ENCODE results near the gene SLC7A11.
"Not testable (repeated sequence)": the region's sequence is repeated elsewhere in the genome, so short reads cannot be mapped to it uniquely, and the experiment has no call there.

Gene SLC7A11

DNA sequence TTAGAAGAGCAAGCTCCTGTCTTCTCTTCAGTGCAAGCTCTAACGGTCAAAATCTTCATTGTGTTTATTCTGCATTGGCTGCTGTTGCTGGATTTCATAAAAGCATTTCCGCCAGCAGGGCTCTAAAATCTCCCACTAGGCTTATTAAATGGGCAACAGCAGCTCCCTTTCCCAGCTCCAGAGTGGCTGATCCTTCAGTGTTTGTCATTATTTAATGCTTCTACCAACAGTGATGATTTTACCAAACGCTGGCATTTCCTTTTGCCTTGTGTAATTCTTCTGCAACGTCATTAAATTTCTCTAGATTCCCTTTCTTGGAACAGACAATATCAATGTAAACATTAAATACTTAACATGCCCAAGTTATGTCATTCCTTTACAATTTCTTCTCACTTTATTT is 20.1 kb downstream of the SLC7A11 start:
- no peak overlapping the region for H3K4me3 ChIP-seq (ENCODE audit: control insufficient read depth, low read depth, low read length)

DNA sequence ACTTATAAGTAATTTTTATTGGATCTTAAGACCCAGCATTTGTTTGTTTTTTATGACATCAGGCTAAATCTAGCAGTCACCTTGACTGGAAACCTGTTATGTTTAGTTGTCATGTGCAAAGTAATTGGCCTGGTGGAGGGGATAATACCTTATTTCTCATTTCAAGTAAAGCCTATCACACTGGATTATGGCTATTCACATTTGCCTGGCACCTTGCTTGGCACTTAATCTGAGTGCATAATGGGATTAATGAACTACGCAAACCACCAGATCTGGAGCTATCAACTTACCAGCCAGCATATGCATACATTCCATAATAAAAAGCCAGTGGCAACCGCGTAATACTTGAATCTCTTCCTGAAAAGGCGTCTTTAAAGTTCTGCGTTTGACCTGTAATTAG is 23.2 kb downstream of the SLC7A11 start:
- DNase-seq (ENCODE audit: low read depth), result no peak
- TF ChIP-seq, protein P1, sequence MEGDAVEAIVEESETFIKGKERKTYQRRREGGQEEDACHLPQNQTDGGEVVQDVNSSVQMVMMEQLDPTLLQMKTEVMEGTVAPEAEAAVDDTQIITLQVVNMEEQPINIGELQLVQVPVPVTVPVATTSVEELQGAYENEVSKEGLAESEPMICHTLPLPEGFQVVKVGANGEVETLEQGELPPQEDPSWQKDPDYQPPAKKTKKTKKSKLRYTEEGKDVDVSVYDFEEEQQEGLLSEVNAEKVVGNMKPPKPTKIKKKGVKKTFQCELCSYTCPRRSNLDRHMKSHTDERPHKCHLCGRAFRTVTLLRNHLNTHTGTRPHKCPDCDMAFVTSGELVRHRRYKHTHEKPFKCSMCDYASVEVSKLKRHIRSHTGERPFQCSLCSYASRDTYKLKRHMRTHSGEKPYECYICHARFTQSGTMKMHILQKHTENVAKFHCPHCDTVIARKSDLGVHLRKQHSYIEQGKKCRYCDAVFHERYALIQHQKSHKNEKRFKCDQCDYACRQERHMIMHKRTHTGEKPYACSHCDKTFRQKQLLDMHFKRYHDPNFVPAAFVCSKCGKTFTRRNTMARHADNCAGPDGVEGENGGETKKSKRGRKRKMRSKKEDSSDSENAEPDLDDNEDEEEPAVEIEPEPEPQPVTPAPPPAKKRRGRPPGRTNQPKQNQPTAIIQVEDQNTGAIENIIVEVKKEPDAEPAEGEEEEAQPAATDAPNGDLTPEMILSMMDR (conservative IDR thresholded peaks at IDR 0.05; ENCODE audit: control insufficient read depth, insufficient read depth, low read depth, low read length), result no peak

More for the DNA sequence above, 20.1 kb downstream of the SLC7A11 start:
- DNase-seq (ENCODE audit: low read depth), result peak; percentile 61
- TF ChIP-seq, protein P1 (conservative IDR thresholded peaks at IDR 0.05; ENCODE audit: control insufficient read depth, insufficient read depth, low read depth, low read length), result no peak

DNA sequence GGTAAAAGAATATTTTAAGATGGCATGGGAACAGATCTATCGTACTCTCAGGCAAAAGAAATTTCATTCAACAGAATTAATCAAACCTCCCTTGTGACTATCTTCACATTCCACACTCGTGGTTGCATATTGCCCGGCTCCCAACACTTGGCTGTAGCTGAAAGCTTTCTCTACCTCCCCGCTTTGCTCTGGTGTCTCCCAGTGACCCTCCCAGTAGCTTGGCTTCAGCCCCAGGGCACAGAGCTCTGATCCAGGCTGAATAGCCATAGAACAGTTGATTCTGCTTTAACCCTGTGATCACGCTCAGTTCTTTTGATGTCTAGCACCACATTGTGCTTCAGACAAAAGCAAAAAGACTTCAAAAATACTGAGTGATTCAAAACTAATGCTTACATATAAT is 24.6 kb downstream of the SLC7A11 start:
- H3K4me3 ChIP-seq (ENCODE audit: control insufficient read depth, low read depth, low read length), result no peak overlapping the region
- TF ChIP-seq, protein P1 (conservative IDR thresholded peaks at IDR 0.05; ENCODE audit: control insufficient read depth, insufficient read depth, low read depth, low read length), result no peak
- no peak for DNase-seq (ENCODE audit: low read depth)

More for the DNA sequence above, 23.2 kb downstream of the SLC7A11 start:
- no peak overlapping the region for H3K4me3 ChIP-seq (ENCODE audit: control insufficient read depth, low read depth, low read length)

DNA sequence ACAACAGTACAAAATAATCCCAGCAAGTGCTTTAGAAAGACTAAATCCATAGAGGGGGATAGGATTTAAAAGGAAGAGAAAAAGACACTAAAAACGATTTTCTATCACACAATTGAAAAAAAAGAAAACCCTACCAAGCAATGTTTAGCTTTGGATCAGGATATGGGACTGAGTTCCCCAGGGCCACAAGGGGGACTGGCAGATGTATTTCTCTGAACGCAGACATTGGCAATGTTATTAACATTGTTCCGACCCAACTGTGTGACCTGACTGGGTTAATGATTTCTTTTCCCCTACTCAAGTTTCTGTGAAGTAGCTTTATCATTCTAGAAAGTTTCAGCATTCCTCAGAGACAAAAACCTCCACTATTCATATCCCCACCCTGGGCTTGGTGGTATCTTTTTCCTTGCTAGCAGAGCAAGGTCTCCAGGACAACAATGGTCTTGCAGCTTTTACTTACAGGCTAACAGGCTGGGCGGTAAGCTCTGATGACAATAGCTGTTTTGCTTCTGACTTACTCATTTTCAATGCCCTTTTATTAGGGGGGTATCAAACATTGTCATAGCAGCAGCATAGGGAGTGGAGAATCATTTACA is 25.8 kb downstream of the SLC7A11 start:
- no peak overlapping the region for H3K4me3 ChIP-seq (ENCODE audit: control insufficient read depth, low read depth, low read length)
- no peak for DNase-seq (ENCODE audit: low read depth)
- TF ChIP-seq, protein P1 (conservative IDR thresholded peaks at IDR 0.05; ENCODE audit: control insufficient read depth, insufficient read depth, low read depth, low read length), result no peak

DNA sequence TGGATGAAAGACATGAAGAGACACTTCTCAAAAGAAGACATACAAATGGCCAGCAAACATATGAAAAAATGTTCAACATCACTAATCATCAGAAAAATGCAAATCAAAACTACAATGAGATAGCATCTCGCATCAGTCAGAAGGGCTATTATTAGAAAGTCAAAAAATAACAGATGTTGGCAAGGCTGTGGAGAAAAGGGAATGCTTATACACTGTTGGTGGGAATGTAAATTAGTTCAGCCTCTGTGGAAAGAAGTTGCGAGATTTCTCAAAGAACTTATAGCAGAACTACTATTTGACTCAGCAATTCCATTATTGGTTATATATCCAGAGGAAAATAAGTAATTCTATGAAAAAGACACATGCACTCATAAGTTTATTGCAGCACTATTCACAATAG is 31.6 kb downstream of the SLC7A11 start:
- not testable (repeated sequence) for DNase-seq (ENCODE audit: low read depth); H3K4me3 ChIP-seq (ENCODE audit: control insufficient read depth, low read depth, low read length)

DNA sequence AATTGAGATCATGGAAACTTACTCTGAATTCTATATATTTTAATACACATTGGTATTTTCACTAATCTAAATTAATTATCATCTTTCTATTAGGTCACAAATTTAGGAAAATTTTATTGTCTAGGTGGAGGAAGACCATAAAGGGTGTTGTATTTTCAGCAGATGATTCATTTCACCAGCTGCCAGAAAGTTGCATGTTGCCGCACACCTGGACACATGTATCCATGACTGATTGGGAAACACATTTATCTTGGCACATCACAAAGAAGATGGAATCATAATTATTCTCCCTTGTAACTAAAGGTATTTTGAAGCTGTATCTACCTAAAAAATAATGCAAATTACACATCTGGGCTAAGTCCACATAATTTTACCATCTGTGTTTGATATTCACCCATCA is 33.1 kb downstream of the SLC7A11 start:
- DNase-seq (ENCODE audit: low read depth), result no peak
- TF ChIP-seq, protein P1 (conservative IDR thresholded peaks at IDR 0.05; ENCODE audit: control insufficient read depth, insufficient read depth, low read depth, low read length), result no peak

DNA sequence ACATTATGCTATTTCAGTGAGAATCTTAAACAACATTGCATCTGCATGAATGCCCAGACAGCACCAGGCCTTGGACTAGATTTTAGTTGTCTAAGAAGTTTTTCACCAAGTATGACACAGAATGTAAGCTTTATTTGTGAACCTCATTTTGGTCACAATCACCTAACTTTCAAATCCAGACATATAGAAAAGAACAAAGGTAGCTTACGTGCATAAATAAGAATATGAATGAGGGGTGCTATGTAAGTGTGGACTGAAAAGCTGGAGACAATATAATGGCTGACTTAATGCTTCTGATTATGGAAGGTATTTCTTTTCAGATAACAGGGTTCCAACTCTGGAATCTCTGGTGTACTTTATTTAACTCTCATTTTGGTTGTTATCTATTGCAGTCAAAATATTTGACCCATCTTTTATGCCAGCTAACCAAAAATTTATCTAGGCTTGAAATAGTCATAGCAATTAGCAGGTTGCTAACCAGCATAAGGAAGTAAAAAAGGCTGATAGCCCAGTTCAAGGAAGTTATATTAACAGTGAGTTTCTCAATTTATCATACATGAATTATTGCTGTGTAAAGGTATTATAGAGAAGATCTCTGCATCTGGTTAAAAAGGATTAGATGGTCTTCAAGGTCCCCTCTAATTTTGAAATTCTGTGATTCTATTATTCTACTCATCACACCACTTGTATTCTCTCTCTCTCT is 36.5 kb downstream of the SLC7A11 start:
- H3K4me3 ChIP-seq (ENCODE audit: control insufficient read depth, low read depth, low read length), result no peak overlapping the region
- no peak for DNase-seq (ENCODE audit: low read depth)
- TF ChIP-seq, protein P1 (conservative IDR thresholded peaks at IDR 0.05; ENCODE audit: control insufficient read depth, insufficient read depth, low read depth, low read length), result no peak

More for the DNA sequence above, 33.1 kb downstream of the SLC7A11 start:
- no peak overlapping the region for H3K4me3 ChIP-seq (ENCODE audit: control insufficient read depth, low read depth, low read length)
